ENCODE data around the gene WNT7B.

- TF ChIP-seq CTCF (IDR thresholded peaks at IDR 0.05) = no peak
- no peak for TF ChIP-seq POLR2AphosphoS5 (IDR thresholded peaks at IDR 0.05)
Measured at GRCh38 chr22:45923835-45924234, 53.1 kb downstream of the WNT7B start.
